ENCODE data around the gene PDE4DIP.
"Not testable (repeated sequence)": the region's sequence is repeated elsewhere in the genome, so short reads cannot be mapped to it uniquely, and the experiment has no call there.

DNA sequence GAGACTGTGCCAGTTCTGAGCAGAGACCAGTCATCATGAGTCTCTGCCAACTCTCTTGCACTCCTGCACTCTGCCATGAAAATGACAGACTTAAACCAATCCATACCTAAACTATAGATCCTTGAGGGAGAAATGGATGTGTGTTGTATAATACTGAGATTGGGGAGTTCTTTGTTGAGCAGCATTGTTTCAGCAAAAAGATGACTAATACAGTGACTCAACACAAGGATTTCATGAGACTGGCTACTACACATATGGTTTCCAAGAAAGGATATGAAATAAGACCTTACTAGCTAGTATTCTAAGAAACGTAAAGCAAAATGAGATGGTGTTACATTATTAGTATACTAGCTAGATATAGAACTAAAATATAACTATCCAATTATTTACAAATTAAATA is 3.0 kb upstream of the PDE4DIP start:
- TF ChIP-seq, protein P1, sequence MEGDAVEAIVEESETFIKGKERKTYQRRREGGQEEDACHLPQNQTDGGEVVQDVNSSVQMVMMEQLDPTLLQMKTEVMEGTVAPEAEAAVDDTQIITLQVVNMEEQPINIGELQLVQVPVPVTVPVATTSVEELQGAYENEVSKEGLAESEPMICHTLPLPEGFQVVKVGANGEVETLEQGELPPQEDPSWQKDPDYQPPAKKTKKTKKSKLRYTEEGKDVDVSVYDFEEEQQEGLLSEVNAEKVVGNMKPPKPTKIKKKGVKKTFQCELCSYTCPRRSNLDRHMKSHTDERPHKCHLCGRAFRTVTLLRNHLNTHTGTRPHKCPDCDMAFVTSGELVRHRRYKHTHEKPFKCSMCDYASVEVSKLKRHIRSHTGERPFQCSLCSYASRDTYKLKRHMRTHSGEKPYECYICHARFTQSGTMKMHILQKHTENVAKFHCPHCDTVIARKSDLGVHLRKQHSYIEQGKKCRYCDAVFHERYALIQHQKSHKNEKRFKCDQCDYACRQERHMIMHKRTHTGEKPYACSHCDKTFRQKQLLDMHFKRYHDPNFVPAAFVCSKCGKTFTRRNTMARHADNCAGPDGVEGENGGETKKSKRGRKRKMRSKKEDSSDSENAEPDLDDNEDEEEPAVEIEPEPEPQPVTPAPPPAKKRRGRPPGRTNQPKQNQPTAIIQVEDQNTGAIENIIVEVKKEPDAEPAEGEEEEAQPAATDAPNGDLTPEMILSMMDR (IDR thresholded peaks at IDR 0.05): not testable (repeated sequence)
- TF ChIP-seq POLR2A (IDR thresholded peaks at IDR 0.05): not testable (repeated sequence)
